HG02885 (cell line): Measurements from ENCODE around the gene UBE2M.

Source experiments
- ATAC-seq: cut with Tn5 transposase; IDR thresholded peaks from one replicate; pipeline ENCODE4 v1.9.1; 2021; ENCODE audit warnings: mild to moderate bottlenecking; ENCODE audit not compliant: unreplicated experiment, poor library complexity

UBE2M gene

GRCh38 chr19:58571575-58571947 is 13.2 kb upstream of the UBE2M start:
- no peak for ATAC-seq

- ATAC-seq = no peak
These were observed 12.6 kb upstream of the UBE2M start for GRCh38 chr19:58570770-58571574.

- no peak for ATAC-seq
These were observed 11.7 kb upstream of the UBE2M start for GRCh38 chr19:58569943-58570670.

- ATAC-seq = no peak
These were observed 11.0 kb upstream of the UBE2M start for GRCh38 chr19:58569191-58569942.

- no peak for ATAC-seq
These were observed 10.2 kb upstream of the UBE2M start for GRCh38 chr19:58568453-58569130.

- ATAC-seq = no peak
These were observed 8.6 kb upstream of the UBE2M start for GRCh38 chr19:58566989-58567388.

GRCh38 chr19:58563823-58564222 is 5.4 kb upstream of the UBE2M start:
- no peak for ATAC-seq

GRCh38 chr19:58563034-58563573 is 4.7 kb upstream of the UBE2M start:
- no peak for ATAC-seq

GRCh38 chr19:58562122-58563033 is 4.0 kb upstream of the UBE2M start:
- no peak for ATAC-seq

- ATAC-seq = no peak
These were observed 3.1 kb upstream of the UBE2M start for GRCh38 chr19:58561373-58562121.

GRCh38 chr19:58560921-58561320 is 2.5 kb upstream of the UBE2M start:
- no peak for ATAC-seq

GRCh38 chr19:58560007-58560887 is 1.8 kb upstream of the UBE2M start:
- ATAC-seq = no peak

- peak; percentile 25 for ATAC-seq
These were observed 1.0 kb upstream of the UBE2M start for GRCh38 chr19:58559275-58560006.

- ATAC-seq = peak; percentile 61
These were observed 338 bp upstream of the UBE2M start for GRCh38 chr19:58558623-58559274.

GRCh38 chr19:58557221-58558065 is 968 bp downstream of the UBE2M start:
- no peak for ATAC-seq
